Stimulated activated CD4-positive, alpha-beta T cell treated with anti-CD3 and anti-CD28 coated beads, TNF-alpha, amount 100 ng/mL, for 24 hours (primary cell): ENCODE results near the gene CMTM7.
"Not testable (repeated sequence)": the region's sequence is repeated elsewhere in the genome, so short reads cannot be mapped to it uniquely, and the experiment has no call there.

Experiments used
- DNase-seq, 3 experiments: peaks; one replicate each; pipeline ENCODE4 v3.0.0-alpha.2; 2020; ENCODE audit warnings: low read depth in 3 of 3

CMTM7 gene

DNA sequence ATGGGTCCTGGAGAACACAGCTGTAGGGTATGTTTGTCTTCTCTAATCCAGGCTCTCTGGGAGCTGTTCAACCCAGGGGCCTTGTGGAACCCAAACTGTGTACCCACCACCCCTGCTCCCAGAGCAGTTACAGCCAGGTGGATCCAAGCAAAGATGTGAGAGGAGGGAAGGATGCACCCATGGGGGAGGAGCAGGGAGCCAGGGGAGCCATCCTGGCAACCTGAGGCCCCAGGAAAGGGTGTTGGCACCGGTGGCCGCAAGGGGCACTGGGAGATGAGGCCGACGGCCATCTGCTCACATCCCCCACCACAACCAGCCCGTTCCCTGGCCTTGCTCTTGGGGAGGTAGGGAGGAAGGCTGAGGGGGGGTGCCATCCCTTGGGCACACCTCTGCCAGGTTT, 67.8 kb downstream of the CMTM7 start:
- DNase-seq, result no peak

DNA sequence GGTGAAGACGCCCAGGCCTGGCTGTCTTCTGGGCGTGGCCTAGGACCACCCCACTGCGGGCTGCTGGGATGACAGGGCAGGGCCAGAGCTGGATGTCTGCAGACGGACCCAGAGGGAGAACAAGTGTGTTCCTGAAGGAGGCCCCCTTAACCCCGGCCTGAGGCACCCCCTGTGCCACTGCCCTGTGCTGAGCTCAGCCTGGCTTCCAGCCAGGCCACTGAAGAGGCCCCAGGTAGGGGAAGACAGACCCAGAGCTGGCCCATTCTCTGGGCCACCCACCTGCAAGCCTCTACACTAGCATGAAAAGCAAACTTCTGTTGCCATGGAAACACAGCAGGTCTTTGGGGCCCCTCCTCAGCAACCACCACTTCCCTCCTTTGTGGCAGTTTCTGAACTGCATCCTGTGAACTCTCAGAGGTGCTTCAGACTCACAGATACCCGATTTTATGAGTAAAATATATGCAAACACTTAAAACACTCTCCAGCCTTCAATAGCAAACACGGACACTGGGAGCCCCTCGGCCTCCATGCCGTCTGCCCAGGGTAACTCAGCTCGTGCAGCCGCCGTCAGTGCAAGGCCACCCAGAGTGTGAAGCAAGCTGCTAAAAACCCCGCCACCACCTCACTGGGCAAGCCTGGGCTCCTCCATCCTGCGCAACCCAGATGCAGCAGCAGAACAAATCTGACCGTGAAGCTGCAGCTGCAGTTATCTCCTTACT, 68.5 kb downstream of the CMTM7 start:
- peak in 2 of 3 experiments; percentile 44 to 47 for DNase-seq

DNA sequence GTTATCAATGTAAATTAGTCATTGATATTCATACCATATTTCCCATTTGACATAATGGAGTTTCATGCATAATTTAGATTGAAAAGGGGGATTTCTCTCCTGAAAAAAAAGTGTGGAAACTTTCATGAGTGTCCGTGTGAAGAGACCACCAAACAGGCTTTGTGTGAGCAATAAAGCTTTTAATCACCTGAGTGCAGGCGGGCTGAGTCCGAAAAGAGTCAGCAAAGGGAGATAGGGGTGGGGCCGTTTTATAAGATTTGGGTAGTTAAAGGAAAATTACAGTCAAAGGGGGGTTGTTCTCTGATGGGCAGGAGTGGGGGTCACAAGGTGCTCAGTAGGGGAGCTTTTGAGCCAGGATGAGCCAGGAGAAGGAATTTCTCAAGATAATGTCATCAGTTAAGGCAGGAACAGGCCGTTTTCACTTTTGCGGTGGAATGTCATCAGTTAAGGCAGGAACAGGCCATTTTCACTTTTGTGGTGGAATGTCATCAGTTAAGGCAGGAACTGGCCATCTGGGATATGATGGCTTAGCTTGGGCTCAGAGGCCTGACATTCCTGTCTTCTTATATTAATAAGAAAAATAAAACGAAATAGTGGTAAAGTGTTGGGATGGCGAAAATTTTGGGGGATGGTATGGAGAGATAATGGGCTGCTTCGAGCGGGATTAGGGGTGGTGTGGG, 69.3 kb downstream of the CMTM7 start:
- not testable (repeated sequence) for DNase-seq

DNA sequence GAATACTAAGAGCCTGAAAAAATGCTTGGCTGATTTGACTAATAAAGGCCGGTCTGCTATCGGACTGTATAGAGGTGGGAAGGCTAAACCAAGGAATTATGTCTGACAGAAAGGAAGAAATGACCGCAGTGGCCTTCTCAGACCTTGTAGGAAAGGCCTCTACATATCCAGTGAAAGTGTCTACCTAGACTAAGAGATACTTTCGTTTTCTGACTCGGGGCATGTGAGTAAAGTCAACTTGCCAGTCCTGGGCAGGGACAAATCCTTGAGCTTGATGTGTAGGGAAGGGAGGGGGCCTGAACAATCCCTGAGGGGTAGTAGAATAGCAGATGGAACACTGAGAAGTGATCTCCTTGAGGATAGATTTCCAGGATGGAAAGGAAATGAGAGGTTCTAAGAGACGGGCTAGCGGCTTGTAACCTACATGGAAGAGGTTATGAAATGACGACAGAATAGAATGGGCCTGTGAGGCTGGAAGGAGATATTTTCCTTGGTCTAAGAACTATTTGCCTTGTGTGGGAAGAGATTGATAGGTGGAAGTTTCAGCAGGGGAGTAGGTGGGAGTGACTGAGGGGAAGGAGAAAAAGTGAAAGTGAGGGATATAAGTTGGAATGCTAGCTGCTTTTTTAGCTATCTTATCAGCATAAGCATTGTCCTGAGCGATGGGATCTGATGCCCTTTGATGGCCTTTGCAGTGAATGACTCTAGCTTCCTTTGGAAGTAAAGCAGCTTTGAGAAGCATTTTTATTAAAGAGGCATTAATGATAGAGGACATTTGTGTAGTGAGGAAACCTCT, 70.7 kb downstream of the CMTM7 start:
- not testable (repeated sequence) for DNase-seq

DNA sequence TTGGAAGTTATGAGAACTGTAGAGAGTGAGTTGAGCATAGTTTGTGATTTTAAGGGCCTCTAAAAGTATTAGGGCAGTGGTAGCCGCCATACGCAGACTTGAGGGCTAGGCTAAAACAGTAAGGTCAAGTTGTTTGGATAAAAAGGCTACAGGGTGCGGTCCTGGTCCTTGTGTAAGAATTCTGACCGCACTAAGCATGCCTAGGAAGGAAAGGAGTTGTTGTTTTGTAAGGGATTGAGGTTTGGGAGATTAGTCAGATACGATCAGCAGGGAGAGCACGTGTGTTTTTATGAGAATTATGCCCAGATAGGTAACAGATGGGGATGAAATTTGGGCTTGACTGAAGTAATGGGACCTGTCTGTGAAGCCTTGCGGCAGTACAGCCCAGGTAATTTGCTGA, 71.8 kb downstream of the CMTM7 start:
- DNase-seq, result not testable (repeated sequence)

DNA sequence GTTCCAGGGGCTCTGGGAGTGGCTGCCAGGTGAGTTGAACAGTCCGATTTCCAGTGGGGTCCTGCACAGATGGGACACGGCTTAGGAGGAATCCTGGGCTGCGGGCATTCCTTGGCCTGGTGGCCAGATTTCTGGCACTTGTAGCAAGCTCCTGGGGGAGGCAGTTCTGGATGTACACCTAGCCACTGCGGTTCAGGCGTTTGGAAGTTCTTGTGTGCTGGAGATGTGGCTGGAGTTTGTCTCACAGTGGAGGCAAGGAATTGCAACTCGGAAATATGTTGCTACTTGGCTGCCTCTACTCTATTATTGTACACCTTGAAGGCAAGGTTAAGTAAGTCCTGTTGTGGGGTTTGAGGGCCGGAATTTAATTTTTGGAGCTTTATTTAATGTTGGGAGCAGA, 73.1 kb downstream of the CMTM7 start:
- DNase-seq, result not testable (repeated sequence)

DNA sequence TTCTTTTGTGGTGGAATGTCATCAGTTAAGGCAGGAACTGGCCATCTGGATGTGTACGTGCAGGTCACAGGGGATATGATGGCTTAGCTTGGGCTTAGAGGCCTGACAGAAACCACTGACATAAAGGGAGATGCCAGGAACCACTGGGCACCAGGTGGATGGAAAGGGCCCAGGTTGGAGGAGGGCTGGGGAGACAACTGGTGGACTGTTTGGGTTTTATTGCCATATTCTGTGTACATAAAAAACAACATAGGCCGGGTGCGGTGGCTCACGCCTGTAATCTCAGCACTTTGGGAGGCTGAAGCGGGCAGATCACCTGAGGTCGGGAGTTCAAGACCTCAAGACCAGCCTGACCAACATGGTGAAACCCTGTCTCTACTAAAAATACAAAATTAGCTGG, 75.2 kb downstream of the CMTM7 start:
- not testable (repeated sequence) for DNase-seq

DNA sequence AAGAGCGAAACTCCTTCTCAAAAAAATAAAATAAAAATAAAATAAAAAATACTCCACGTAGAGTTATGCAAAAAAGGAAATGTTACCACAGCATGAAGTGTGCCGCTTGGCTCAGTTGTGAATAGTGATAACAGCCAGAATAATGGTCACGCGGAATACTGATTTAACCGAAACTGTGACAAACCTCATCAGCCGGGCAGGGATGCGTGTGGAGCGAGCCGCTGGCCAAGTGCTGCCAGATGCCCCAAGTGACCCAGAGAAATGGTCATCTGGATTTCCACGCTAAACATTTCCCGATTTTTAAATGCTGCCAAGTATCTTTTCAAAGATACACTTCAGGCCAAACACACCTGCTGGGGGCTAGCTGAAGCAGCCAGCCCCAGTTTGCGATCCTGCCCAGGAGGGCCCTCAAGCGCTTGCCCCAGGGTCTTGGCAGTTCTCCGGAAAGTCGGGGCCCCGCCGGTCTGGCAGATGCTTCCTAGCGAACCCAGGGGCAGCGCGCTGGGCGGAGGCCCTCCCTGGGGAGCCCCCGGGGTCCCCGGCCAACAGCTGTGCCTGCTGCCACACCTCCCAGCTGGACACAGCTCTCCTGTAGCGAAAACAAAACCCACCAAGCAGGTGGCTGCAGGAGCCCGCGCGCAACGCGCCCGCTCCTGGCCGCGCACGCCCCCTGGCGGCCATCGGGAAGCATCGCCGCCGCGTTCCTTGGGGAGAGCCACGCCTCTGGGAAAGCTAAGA, 75.8 kb downstream of the CMTM7 start:
- peak; percentile 55 to 66 (median 62) for DNase-seq

DNA sequence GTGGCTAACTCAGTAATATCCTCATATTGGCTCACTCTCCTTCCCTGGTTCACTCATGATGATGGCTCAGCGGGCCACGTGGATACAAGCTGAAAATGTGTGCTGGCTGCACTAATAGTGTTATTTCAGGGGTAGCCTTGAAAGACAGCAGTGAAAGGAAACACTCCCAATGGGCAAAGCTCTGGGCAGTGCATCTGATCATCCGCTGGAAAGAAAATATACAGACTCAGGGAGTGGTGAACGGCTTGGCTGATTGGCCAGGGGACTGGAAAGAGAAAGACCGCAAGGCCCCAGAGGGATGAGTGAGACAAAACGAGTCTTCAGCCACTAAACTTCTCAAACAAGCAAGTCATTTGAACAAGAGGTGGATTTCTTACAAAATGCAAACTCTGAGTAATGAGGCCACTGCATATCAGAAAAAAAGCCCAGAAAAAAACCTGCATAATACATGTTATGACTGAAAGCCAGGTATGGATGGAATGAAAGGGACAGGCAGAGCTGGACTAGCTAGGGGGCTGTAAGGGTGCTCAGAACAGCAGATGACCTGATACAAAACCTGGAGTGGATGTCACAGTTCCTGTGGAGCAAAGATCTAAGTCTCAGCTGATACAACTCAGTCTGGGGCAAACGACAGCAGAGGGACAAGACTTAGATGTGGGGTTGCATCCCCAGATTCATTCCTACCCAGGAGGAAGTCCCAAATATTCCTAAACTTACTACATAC, 77.7 kb downstream of the CMTM7 start:
- no peak for DNase-seq

DNA sequence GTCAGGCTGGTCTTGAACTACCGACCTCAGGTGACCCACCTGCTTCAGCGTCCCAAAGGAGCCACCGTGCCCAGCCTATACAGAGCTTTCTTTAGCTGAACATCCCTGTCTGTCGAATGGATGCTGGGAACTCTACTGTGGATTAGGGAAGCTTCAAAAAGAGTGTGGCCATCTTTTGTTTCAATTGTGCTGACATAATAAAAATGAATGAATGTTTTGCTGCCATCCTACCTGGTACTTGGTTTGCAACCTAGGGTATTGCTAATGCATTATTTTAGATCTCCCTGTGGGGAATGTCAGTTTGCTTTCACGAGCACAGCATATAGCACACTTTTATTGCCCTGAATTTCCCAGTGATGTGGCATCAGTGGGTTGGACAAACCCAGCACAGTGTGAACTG, 78.7 kb downstream of the CMTM7 start:
- DNase-seq, result no peak

DNA sequence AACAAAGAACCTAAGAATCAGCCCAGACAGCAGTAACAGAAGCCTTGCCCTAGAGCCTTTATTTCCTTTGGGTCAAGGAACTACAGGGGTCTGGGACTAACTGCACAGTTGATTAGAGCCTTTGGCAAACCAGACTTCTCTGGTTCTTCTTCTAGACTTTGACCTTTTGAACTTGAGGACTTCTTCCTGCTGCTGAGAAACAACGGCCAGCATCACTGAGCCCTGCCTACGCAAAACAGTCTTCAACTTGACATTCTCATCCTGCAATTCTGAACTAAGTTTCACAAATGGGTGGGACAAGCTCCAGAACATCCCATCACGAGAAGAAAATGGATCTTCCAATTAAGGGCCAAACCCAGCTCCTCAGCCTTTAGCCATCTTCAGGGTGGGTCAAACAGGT, 79.6 kb downstream of the CMTM7 start:
- DNase-seq, result no peak

DNA sequence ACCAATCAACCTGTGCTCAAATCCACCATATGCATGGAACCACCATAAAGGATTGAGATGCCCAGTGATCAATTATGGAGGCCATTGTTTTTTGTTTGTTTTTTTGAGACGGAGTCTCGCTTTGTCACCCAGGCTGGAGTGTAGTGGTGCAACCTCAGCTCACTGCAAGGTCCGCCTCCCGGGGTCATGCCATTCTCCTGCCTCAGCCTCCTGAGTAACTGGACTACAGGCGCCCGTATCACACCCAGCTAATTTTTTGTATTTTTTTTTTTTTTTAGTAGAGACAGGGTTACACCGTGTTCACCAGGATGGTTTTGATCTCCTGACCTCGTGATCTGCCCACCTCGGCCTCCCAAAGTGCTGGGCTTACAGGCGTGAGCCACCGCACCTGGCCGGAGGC, 80.5 kb downstream of the CMTM7 start:
- DNase-seq, result not testable (repeated sequence)

DNA sequence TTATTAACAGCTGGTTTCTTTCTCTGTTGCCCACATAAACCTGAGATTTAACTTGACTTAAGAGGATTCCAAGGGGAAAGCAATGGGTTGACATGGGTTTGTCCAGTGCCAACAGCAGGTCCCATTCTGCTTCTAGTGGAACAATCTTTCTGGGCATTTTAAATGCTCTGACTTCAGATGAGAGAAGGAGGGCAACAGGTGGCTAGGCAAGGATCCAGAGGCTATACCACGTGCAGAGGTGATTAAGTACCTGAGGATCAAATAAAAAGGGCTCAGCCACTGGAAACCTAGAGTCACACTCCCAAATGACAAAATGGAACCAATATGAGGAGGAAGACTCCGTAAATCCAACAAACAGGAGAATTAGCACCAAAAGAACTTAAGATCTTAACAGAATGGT, 82.5 kb downstream of the CMTM7 start:
- no peak for DNase-seq

DNA sequence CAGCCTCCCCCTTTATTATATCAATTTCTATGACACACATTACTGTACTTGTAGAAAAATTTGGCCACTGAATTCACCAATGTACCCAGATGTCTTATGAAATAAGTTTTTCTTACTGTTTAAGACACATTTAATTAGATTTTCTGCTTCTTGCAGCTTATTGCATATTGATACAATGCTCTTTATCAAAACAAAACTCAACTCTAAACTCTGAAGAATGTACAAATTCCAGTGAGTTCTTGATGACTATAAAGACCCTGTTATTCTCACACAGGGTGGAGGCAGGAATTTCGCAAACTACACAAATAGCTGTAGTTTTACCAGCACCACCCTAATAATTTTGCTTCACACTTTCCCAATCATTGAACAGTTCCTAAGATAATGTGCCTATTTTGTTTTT, 89.0 kb downstream of the CMTM7 start:
- no peak for DNase-seq

DNA sequence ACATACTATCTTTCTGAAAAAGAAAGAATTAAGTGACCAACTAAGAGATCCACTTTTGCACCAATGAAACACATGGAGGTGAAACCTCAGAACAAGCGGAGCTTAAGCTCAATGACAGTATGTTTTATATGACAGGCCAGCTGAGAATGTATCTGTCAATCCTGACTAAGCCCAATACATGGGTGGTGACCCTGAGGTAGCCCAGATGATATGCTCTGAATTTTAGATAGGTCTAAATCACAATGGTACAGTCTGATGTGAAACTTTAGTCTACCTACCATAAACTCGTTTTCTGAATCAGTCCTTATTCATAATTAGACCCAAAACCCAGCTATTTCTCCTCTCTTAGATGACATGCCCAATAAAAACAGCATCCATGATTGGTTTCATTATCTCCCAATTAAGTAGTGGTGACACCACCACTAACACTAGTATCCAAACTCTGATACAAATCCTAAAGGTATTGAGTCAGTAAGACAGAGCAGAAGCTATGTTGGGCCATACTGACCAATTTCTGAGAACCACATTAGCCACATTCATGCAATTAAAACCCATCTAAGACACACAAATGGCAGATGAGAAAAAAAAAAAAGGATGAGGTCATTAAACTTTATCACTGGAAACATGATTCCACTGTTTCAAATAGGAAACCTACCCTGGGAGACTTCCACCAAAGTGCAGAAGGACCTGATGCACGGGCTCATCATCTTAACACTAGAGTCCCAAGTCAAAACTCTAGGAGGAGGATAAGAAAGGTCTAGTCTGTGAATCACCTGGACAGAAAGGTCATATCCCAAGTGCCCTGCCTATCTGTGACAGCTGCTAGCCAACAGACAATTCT, 90.4 kb downstream of the CMTM7 start:
- DNase-seq, result no peak

DNA sequence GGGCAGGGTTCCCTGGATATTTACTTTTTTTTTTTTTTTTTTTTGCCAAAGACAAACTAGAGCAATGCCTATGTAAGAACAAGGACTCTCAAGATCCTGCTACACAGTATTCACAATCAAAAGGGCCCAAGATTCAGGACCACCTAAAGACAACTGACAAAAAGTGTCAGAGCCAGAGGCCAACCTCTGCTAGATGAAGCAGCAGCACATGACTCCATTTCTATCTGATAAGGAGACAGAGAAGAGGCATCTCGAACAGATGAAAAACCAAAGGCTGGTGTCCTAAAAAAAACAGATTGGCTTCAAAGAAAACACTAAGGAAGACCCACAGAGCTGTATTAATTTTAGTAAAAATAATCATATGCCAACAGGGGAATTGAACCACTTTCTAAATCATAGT, 91.0 kb downstream of the CMTM7 start:
- no peak for DNase-seq

DNA sequence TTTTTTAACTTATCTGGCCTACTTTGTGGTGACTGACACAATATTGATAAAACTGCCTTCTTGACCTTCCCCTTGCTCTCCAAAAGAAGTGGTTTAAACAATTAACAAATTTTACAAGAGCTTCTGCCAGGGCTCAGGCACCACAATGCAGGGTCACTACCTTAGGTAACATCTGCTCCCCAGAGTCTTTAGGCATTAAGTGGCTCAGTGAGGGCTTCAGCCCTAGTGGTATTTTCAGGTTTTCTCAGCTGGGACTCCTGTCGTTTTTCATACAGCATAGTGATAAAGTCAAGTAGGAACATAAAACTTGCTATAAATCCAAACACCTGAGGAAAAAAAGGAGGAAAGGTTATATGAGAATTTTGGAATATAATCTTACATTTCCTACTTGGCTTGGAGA, 92.1 kb downstream of the CMTM7 start:
- no peak for DNase-seq

DNA sequence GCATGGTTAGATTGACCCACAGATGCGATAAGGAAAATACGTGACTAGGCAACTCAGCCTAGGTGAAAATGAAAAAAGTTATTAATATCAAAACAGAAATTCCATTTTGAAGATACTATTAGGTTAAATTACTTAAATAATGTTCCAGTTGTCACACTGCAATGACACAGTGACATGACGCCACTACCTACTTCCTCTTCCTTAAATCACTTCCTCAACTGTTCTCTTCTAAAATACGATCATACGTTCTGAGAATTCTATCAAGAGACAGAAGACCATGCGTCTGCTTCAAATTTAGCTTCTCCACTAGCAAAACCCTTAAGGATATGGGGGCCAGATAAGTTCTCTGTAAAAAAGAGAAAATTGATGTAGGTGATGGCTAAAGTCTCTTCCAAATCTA, 92.8 kb downstream of the CMTM7 start:
- DNase-seq, result no peak

DNA sequence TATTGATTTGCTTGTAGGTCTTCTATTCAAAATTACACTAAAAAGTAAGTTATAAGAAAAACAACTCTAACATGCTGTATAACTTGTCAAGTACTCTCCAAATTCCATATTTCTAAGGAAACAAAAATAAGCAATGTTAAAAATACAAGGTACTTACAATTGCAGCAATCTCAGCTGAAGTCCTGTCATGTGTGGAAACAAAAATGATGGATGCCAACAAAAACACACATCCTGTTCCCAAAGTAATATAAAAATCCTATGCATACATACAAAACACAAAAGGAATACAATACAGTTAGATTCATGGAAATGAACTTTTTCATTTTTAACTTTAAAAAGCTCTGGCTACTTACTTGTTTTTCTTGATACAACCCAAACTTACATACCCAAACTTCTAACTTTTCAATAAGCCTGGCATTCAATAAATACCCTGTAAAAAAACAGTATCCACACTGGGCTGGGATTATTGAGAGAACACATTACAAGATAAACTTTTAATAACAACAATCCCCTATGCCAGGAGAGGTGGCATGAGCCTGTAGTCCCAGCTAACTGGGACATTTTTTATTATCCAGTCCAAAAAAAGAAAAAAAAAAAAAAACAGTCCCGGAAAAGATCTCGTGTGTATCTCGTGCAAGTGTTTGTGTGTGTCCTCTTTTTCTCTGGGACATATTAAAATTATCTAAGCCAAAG, 96.3 kb downstream of the CMTM7 start:
- no peak for DNase-seq

DNA sequence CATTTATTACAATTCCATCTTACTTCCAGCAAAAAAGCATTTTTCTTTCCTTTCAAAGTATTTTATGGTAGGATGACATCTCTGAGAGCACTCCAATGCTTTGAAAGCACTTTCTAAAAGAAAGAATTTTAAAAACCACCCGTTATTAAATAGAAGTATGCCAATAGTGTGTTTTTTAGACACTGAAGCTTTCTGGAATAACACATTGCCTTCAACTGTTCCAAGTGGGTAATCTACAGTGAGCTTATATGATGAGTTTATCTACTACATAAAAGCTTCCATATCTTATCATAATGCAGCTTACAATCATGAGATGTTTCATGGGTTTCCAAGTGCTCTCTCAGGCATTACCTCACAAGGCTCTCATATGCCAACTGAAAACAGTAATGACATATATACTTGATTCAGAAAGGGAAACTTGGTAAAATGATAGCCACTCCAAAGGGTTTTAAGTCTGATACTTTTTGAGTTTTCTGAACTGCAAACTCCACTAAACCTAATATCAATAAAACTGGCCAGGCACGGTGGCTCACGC, 96.9 kb downstream of the CMTM7 start:
- DNase-seq, result no peak
